Heart right ventricle (tissue), 16 donors: ENCODE measurements around the gene CALCOCO1. TPM values are rescaled to one million over a fixed set of nuclear protein-coding genes. Genes with fewer than 3 reads are reported as not detected.

Experiments used
- ATAC-seq, 8 donors: fragments of 200-7000 bp; cut with Tn5 transposase; one replicate each; pipeline ENCODE4 v1.9.1; 2020; ENCODE audit warnings: mild to moderate bottlenecking in 8 of 8, moderate library complexity in 8 of 8, moderate number of reproducible peaks in 1 of 8
- DNase-seq, 2 donors: peaks; one replicate each; pipeline ENCODE4 v3.0.0-alpha.2; 2020
- H3K27ac ChIP-seq, 10 donors: fragments of 200-600 bp; sonication (generic) in 2 of 10; one replicate each; pipeline versions ENCODE4 v1.5.0 to v1.8.0; 2020 to 2022; ENCODE audit warnings: mild to moderate bottlenecking in 3 of 10
- H3K27me3 ChIP-seq, 7 donors: fragments of 200-600 bp; one replicate each; pipeline ENCODE4 v1.8.0; 2021 to 2022; ENCODE audit warnings: mild to moderate bottlenecking in 2 of 7
- H3K36me3 ChIP-seq, 9 donors: fragments of 200-600 bp; sonication (generic) in 1 of 9; one replicate each; pipeline versions ENCODE4 v1.5.0 to v1.8.0; 2020 to 2022; ENCODE audit warnings: mild to moderate bottlenecking in 2 of 9
- H3K4me1 ChIP-seq, 9 donors: fragments of 200-600 bp; sonication (generic) in 1 of 9; one replicate each; pipeline versions ENCODE4 v1.5.0 to v1.8.0; 2020 to 2022; ENCODE audit warnings: mild to moderate bottlenecking in 4 of 9
- H3K4me3 ChIP-seq, 10 donors: fragments of 200-600 bp; sonication (generic) in 2 of 10; one replicate each; pipeline versions ENCODE4 v1.5.0 to v1.8.0; 2020 to 2022; ENCODE audit warnings: mild to moderate bottlenecking in 7 of 10, moderate library complexity in 2 of 10
- H3K9me3 ChIP-seq, 11 donors: fragments of 200-600 bp in 10 of 11; sonication (generic) in 2 of 11; one replicate each; pipeline versions ENCODE4 v1.5.0 to v1.8.0; 2013 to 2022; ENCODE audit warnings: mild to moderate bottlenecking in 2 of 11, control low read depth in 1 of 11, moderate library complexity in 1 of 11
- CTCF ChIP-seq, 9 donors: fragments of 200-600 bp; sonication (generic) in 2 of 9; IDR thresholded peaks; one replicate each; pipeline versions ENCODE4 v1.5.0 to v1.8.0; 2021 to 2022; ENCODE audit warnings: antibody characterized with exemption in 9 of 9, mild to moderate bottlenecking in 5 of 9, moderate library complexity in 1 of 9
- WGBS, 2 donors: extraction: QIAGEN DNeasy Blood & Tissue Kit; methylation state at CpG; one replicate each; pipeline ENCODE4 v1.1.7; 2013; ENCODE audit warnings: inconsistent platforms in 1 of 2; 5-methylcytosine and 5-hydroxymethylcytosine counted together
- intact Hi-C, 10 donors: fragments of 100-400 bp; cut with DNase I; formaldehyde crosslinking; loops; one replicate each; pipeline versions ENCODE4 v1.11.1 to v1.14.2; 2022
- polyA plus RNA-seq, 2 donors: library from polyadenylated mRNA; stranded (reverse); fragments of 200-250 nt; gene quantifications; one replicate each; pipeline ENCODE4 v1.2.3, GENCODE V29; 2013
- total RNA-seq, 10 donors: library from RNA; stranded (reverse); fragmentation: NEBNext Ultra II Directional in 3 of 10; extraction: Animal tissue kit (Norgen Biotek cat#: 25700) in 3 of 10; gene quantifications; one replicate each; pipeline versions ENCODE4 v1.2.1 to v1.2.4, GENCODE V29; 2021 to 2023
- donor health status: Arrhythmogenic right ventricular cardiomyopathy.
- donor health status: ischemic (EF 13 %, LVEDD 7.1; RV severe dilation, severe dysfunction).
- donor health status: healthy with polysubstance abuse.
- donor health status: DM: no; HTN: yes; CAD: no.
- donor health status: DM: no; HTN: no; CAD: no.
- donor health status: ischemic (EF 25% LVEDD 6.9; RV normal size, moderate dysfunction).
- donor health status: ischemic (EF 25% LVEDD 5.7; RV mildly dilated, moderate dysfunction).
- donor health status: healthy.
- donor health status: DM: yes; HTN: yes; CAD: no.
- donor health status: Ischemic cardiomyopathy.
- donor health status: ischemic (EF 35%, LVEDD 5.7; RV mildly dilated, moderate dysfunction).
- donor health status: nonischemic (EF 11% LVEDD 7.7; RV severe dilation, severe dysfunction).
- donor health status: DM: yes; HTN: yes; CAD: no.
- donor health status: PGD.
- donor health status: ischemic (EF 29% LVEDD 5.4; RV normal size, mild dysfunction).
- donor health status: nonischemic (EF 23%, LVEDD 6.1; RV moderate dilation, normal function).

CALCOCO1 gene
- total and polyA plus RNA-seq, 12 donors = 105 to 264 (median 198) TPM

- Histone ChIP-seq H3K9me3 (no peaks in the 10 kb centered on the region), H3K27ac (peak overlapping the region; percentile 87 to 98 (median 90)), H3K4me3 (peak overlapping the region in 9 of 10 donors; percentile 31 to 98 (median 73)), H3K4me1 (peaks cover 3 to 47% (median 34%) of the 10 kb centered on the region in 9 donors), H3K27me3 (peaks cover 0 to 12% (median 0%) of the 10 kb centered on the region in 7 donors), H3K36me3 (peaks cover 0 to 28% (median 10%) of the 10 kb centered on the region in 9 donors)
- intact Hi-C loops = loop anchor here in 9 of 10 donors (1.0 to 10.0 kb wide), 9 partner anchors 49 to 134 kb away; partner anchors contain the start of gene ATF7 (in 8 of the 9)
- DNase-seq (peak; percentile 43 to 50), ATAC-seq (peak; percentile 18 to 53 (median 40))
- WGBS, 2 donors = 8 to 9% methylated on average over 15 of the region's 15 CpGs
- no peak for TF ChIP-seq CTCF (IDR thresholded peaks at IDR 0.05)
These were observed 50.6 kb downstream of the CALCOCO1 start for GRCh38 chr12:53676656-53677015.

- Histone ChIP-seq H3K4me1 (peaks cover 3 to 51% (median 34%) of the 10 kb centered on the region in 9 donors), H3K4me3 (peak within 1 kb of the TSS; percentile 48 to 98 (median 72)), H3K36me3 (peaks cover 0 to 35% (median 16%) of the 10 kb centered on the region in 9 donors), H3K9me3 (no peaks in the 10 kb centered on the region), H3K27me3 (peaks cover 0 to 12% (median 0%) of the 10 kb centered on the region in 7 donors), H3K27ac (peak within 1 kb of the TSS; percentile 87 to 98 (median 90))
- DNase-seq (peak; percentile 96 to 97), ATAC-seq (peak; percentile 95 to 98 (median 97))
- peak; percentile 96 to 100 (median 99) for TF ChIP-seq CTCF (IDR thresholded peaks at IDR 0.05)
- 1 to 2% methylated on average over 61 of the region's 61 CpGs for WGBS, 2 donors
- intact Hi-C loops = loop anchor here in 9 of 10 donors (1.0 to 10.0 kb wide), 9 partner anchors 49 to 134 kb away; partner anchors contain the start of gene ATF7 (in 8 of the 9)
These were observed 51.3 kb downstream of the CALCOCO1 start, which contains the start of gene ATP5MC2 for GRCh38 chr12:53675701-53676607. Gene ATP5MC2 (minus strand): TSS chr12:53676083. CDS start chr12:53672614, 3,469 bp downstream.

- DNase-seq (no peak), ATAC-seq (no peak)
- Histone ChIP-seq H3K4me3 (peak overlapping the region; percentile 48 to 98 (median 72)), H3K36me3 (peaks cover 0 to 43% (median 21%) of the 10 kb centered on the region in 9 donors), H3K4me1 (peaks cover 3 to 58% (median 37%) of the 10 kb centered on the region in 9 donors), H3K9me3 (no peaks in the 10 kb centered on the region), H3K27ac (peak overlapping the region; percentile 69 to 98 (median 90)), H3K27me3 (peaks cover 0 to 12% (median 0%) of the 10 kb centered on the region in 7 donors)
- TF ChIP-seq CTCF (IDR thresholded peaks at IDR 0.05) = no peak
- intact Hi-C loops = loop anchor here in 9 of 10 donors (5.0 to 10.0 kb wide), 5 partner anchors 48 to 133 kb away; partner anchors contain the start of gene ATF7 (in 4 of the 9)
- 31 to 39% methylated on average over 8 of the region's 8 CpGs for WGBS, 2 donors
These were observed 52.1 kb downstream of the CALCOCO1 start for GRCh38 chr12:53674977-53675700.

- Histone ChIP-seq H3K9me3 (no peaks in the 10 kb centered on the region), H3K27me3 (no peaks in the 10 kb centered on the region), H3K4me3 (no peak overlapping the region), H3K27ac (no peak overlapping the region), H3K4me1 (peaks cover 3 to 54% (median 29%) of the 10 kb centered on the region in 9 donors), H3K36me3 (peaks cover 0 to 85% (median 48%) of the 10 kb centered on the region in 9 donors)
- intact Hi-C loops = loop anchor here in 3 of 10 donors (5.0 to 10.0 kb wide), 2 partner anchors 46 to 119 kb away; partner anchors contain the start of gene ATF7 (in 2 of the 3)
- ATAC-seq = no peak
- no peak for TF ChIP-seq CTCF (IDR thresholded peaks at IDR 0.05)
- DNase-seq = no peak
These were observed 56.3 kb downstream of the CALCOCO1 start for GRCh38 chr12:53670971-53671370.
